Tibial nerve (tissue), 4 donors: Measurements from ENCODE around the gene TGDS. TPM values are rescaled to one million over a fixed set of nuclear protein-coding genes. Genes with fewer than 3 reads are reported as not detected.

Source experiments
- DNase-seq, 2 donors: peaks; one replicate each; pipeline ENCODE4 v3.0.0-alpha.2; 2019; ENCODE audit warnings: low spot score in 2 of 2
- H3K27ac ChIP-seq, 4 donors: fragments of 200-600 bp; sonication (generic) in 3 of 4; one replicate each; pipeline ENCODE4 v1.5.1; 2017 to 2019; ENCODE audit warnings: mild to moderate bottlenecking in 1 of 4
- H3K27me3 ChIP-seq, 2 donors: fragments of 200-600 bp; sonication (generic) in 1 of 2; one replicate each; pipeline versions ENCODE4 v1.5.1 to v1.6.0; 2017 to 2019
- H3K36me3 ChIP-seq, 3 donors: fragments of 200-600 bp; sonication (generic); one replicate each; pipeline ENCODE4 v1.5.1; 2018 to 2019
- H3K4me1 ChIP-seq, 4 donors: fragments of 200-600 bp; sonication (generic) in 3 of 4; one replicate each; pipeline ENCODE4 v1.5.1; 2017 to 2019
- H3K4me3 ChIP-seq, 4 donors: fragments of 200-600 bp; sonication (generic) in 3 of 4; one replicate each; pipeline ENCODE4 v1.5.1; 2017 to 2019; ENCODE audit warnings: mild to moderate bottlenecking in 1 of 4, moderate library complexity in 1 of 4
- H3K9me3 ChIP-seq, 4 donors: fragments of 200-600 bp; sonication (generic) in 3 of 4; one replicate each; pipeline ENCODE4 v1.5.1; 2017 to 2019
- CTCF ChIP-seq, 5 experiments: fragments of 200-600 bp in 3 of 5; fragments of 450-650 bp in 2 of 5; sonication (generic) in 3 of 5; IDR thresholded peaks; one replicate each; pipeline ENCODE4 v1.5.1; 2016 to 2019; ENCODE audit warnings: antibody characterized with exemption in 5 of 5, mild to moderate bottlenecking in 3 of 5, moderate library complexity in 2 of 5
- EP300 ChIP-seq, 2 donors: sonication (generic); formaldehyde crosslinking; IDR thresholded peaks; one replicate each; pipeline ENCODE4 v1.6.1; 2017; ENCODE audit warnings: antibody characterized with exemption in 2 of 2, mild to moderate bottlenecking in 1 of 2
- POLR2A ChIP-seq, 2 donors: fragments of 450-650 bp; IDR thresholded peaks; one replicate each; pipeline ENCODE4 v1.6.1; 2017; ENCODE audit warnings: antibody characterized with exemption in 2 of 2, mild to moderate bottlenecking in 2 of 2, moderate library complexity in 2 of 2
- WGBS, 2 donors: methylation state at CpG; one replicate each; pipeline ENCODE4 v1.1.5; 2018; 5-methylcytosine and 5-hydroxymethylcytosine counted together
- total RNA-seq, 4 donors: library from RNA; depleted of rRNA; stranded (reverse); fragments of >200 nt; gene quantifications; one replicate each; pipeline ENCODE4 v1.1.0, GENCODE V29; 2016

The TGDS gene
- total RNA-seq, 4 donors from 2014 or later = 10.2 to 14.2 (median 12.3) TPM

- DNase-seq = no peak
- Histone ChIP-seq H3K4me3 (no peak overlapping the region), H3K27me3 (no peaks in the 10 kb centered on the region), H3K4me1 (peaks cover 0 to 17% (median 0%) of the 10 kb centered on the region in 4 donors), H3K9me3 (no peaks in the 10 kb centered on the region), H3K36me3 (peaks cover 0 to 43% (median 9%) of the 10 kb centered on the region in 3 donors), H3K27ac (no peak overlapping the region)
- no peak for TF ChIP-seq EP300 (IDR thresholded peaks at IDR 0.05)
- TF ChIP-seq CTCF (IDR thresholded peaks at IDR 0.05) = no peak
- no peak for TF ChIP-seq POLR2A (IDR thresholded peaks at IDR 0.05)
- WGBS, 2 donors = 79 to 84% methylated on average over 4 of the region's 4 CpGs
These were observed 7.4 kb downstream of the TGDS start for GRCh38 chr13:94588541-94588940.

GRCh38 chr13:94586371-94586770 lies 9.6 kb downstream of the TGDS start:
- no peaks in the 10 kb centered on the region for H3K27me3 ChIP-seq
- 62% methylated on average over 7 of the region's 7 CpGs for WGBS, 2 donors
- peaks cover 0 to 10% (median 0%) of the 10 kb centered on the region in 4 donors for H3K4me1 ChIP-seq
- H3K36me3 ChIP-seq = peaks cover 0 to 46% (median 9%) of the 10 kb centered on the region in 3 donors
- no peak for TF ChIP-seq EP300 (IDR thresholded peaks at IDR 0.05)
- no peak for DNase-seq
- no peaks in the 10 kb centered on the region for H3K9me3 ChIP-seq
- peak overlapping the region in 2 of 4 donors; percentile 25 to 30 for H3K27ac ChIP-seq
- no peak overlapping the region for H3K4me3 ChIP-seq

DNA sequence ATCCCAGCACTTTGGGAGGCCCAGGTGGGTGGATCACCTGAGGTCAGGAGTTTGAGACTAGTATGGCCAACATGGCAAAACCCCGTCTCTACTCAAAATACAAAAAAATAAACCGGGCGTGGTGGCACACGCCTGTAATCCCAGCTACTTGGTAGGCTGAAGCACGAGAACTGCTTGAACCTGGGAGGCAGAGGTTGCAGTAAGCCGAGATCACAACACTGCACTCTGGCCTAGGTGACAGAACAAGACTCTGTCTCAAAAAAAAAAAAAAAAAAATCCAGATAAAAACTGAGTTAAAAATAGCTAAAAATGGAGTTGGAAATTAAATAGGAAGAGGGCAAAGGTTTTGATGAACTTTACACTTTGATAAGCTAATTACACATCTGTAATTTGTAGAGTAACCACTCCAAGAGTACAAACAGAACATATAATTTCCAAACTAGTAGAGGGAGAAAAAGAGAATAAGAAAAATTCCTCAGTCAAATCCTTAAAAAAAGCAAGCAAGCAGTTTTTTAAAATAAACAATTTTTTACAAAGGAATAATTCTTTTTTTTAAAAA lies 10.3 kb downstream of the TGDS start:
- Histone ChIP-seq H3K27ac (peak overlapping the region in 2 of 4 donors; percentile 25 to 30), H3K27me3 (no peaks in the 10 kb centered on the region), H3K4me1 (peaks cover 0 to 10% (median 0%) of the 10 kb centered on the region in 4 donors), H3K4me3 (no peak overlapping the region), H3K36me3 (peaks cover 0 to 46% (median 1%) of the 10 kb centered on the region in 3 donors), H3K9me3 (no peaks in the 10 kb centered on the region)
- WGBS, 2 donors = 85 to 89% methylated on average over 6 of the region's 6 CpGs
- no peak for TF ChIP-seq POLR2A (IDR thresholded peaks at IDR 0.05)
- TF ChIP-seq CTCF (IDR thresholded peaks at IDR 0.05) = no peak
- no peak for TF ChIP-seq EP300 (IDR thresholded peaks at IDR 0.05)
- no peak for DNase-seq

- H3K27ac ChIP-seq = no peak overlapping the region
- H3K4me1 ChIP-seq = peaks cover 0 to 10% (median 0%) of the 10 kb centered on the region in 4 donors
- no peaks in the 10 kb centered on the region for H3K9me3 ChIP-seq
- TF ChIP-seq EP300 (IDR thresholded peaks at IDR 0.05) (no peak), POLR2A (IDR thresholded peaks at IDR 0.05) (no peak), CTCF (IDR thresholded peaks at IDR 0.05) (no peak)
- peaks cover 0 to 57% (median 8%) of the 10 kb centered on the region in 3 donors for H3K36me3 ChIP-seq
- DNase-seq = no peak
- H3K27me3 ChIP-seq = no peaks in the 10 kb centered on the region
- WGBS, 2 donors = 98 to 100% methylated on average over 1 of the region's 1 CpG
- no peak overlapping the region for H3K4me3 ChIP-seq
These were observed 12.0 kb downstream of the TGDS start for GRCh38 chr13:94583926-94584325.

GRCh38 chr13:94579063-94579462 lies 16.9 kb downstream of the TGDS start:
- 83 to 92% methylated on average over 1 of the region's 1 CpG for WGBS, 2 donors
- H3K36me3 ChIP-seq = peaks cover 0 to 90% (median 8%) of the 10 kb centered on the region in 3 donors
- DNase-seq = no peak

More at GRCh38 chr13:94579063-94579462, 16.9 kb downstream of the TGDS start:
- Histone ChIP-seq H3K27me3 (no peaks in the 10 kb centered on the region), H3K27ac (no peak overlapping the region), H3K4me3 (no peak overlapping the region), H3K4me1 (no peaks in the 10 kb centered on the region), H3K9me3 (no peaks in the 10 kb centered on the region)
- TF ChIP-seq EP300 (IDR thresholded peaks at IDR 0.05) (no peak), POLR2A (IDR thresholded peaks at IDR 0.05) (no peak), CTCF (IDR thresholded peaks at IDR 0.05) (no peak)
